H1 (cell line): ENCODE measurements around the gene NETO2. TPM values are rescaled to one million over a fixed set of nuclear protein-coding genes. Genes with fewer than 3 reads are reported as not detected.

ENCODE experiments used
- CTCF ChIA-PET: fragments of 300-600 bp; sonication (Branson Sonifier 250); formaldehyde crosslinking; loops from one replicate; lab custom pipeline; 2021; ENCODE audit not compliant: partially characterized antibody; lab: Charles Lee
- POLR2A ChIA-PET: fragments of 300-600 bp; sonication (Branson Sonifier 250); formaldehyde crosslinking; loops from one replicate; lab custom pipeline; 2021; ENCODE audit warnings: inconsistent platforms; ENCODE audit not compliant: partially characterized antibody; lab: Charles Lee
- DNase-seq, 2 experiments: peaks; one replicate each; pipeline versions ENCODE4 v3.0.0 to v3.0.0-alpha.2; 2010 to 2022; ENCODE audit warnings: low spot score in 2 of 2, low read depth in 1 of 2, mixed read lengths in 1 of 2
- FAIRE-seq: peaks from 2 replicates; lab custom pipeline; 2011; peaks lifted over from hg19 to GRCh38; lab: Jason Lieb, UNC
- H2AFZ ChIP-seq: 2 replicates; pipeline ENCODE4 v1.8.1; 2012; ENCODE audit warnings: low read length, inconsistent platforms
- H2AK5ac ChIP-seq: 2 replicates; pipeline ENCODE4 v1.6.1; 2013; ENCODE audit warnings: low read depth, low read length
- H2BK120ac ChIP-seq: replicated peaks from 2 replicates; pipeline ENCODE3; 2013; ENCODE audit warnings: low read depth, low read length, inconsistent platforms
- H2BK12ac ChIP-seq: 2 replicates; pipeline ENCODE4 v1.6.1; 2013; ENCODE audit warnings: low read depth, low read length
- H2BK15ac ChIP-seq: 2 replicates; pipeline ENCODE4 v1.6.1; 2013; ENCODE audit warnings: low read length
- H2BK20ac ChIP-seq: 2 replicates; pipeline ENCODE4 v1.6.1; 2013; ENCODE audit warnings: low read length
- H2BK5ac ChIP-seq: 2 replicates; pipeline ENCODE4 v1.6.1; 2013; ENCODE audit warnings: low read depth, low read length
- H3K14ac ChIP-seq: 2 replicates; pipeline ENCODE4 v1.6.1; 2013; ENCODE audit warnings: inconsistent platforms; ENCODE audit not compliant: insufficient read length
- H3K18ac ChIP-seq: 2 replicates; pipeline ENCODE4 v1.6.1; 2013; ENCODE audit warnings: low read length; ENCODE audit errors: extremely low read depth
- H3K23ac ChIP-seq: 2 replicates; pipeline ENCODE4 v1.6.1; 2013; ENCODE audit warnings: inconsistent platforms; ENCODE audit not compliant: insufficient read length
- H3K23me2 ChIP-seq: 2 replicates; pipeline ENCODE4 v1.6.1; 2013; ENCODE audit warnings: low read depth, low read length
- H3K27ac ChIP-seq: 2 replicates; pipeline ENCODE4 v1.6.1; 2011; ENCODE audit warnings: low read depth, low read length, inconsistent platforms
- H3K27me3 ChIP-seq, 4 experiments: replicated peaks in 1 of 4; 1 replicate in 1 of 4; 2 replicates in 3 of 4; pipeline versions ENCODE4 v1.6.1 to v1.8.1; 2011 to 2013; ENCODE audit warnings: low read length in 3 of 4, mild to moderate bottlenecking in 3 of 4, inconsistent platforms in 2 of 4, mixed read lengths in 2 of 4, moderate library complexity in 1 of 4; ENCODE audit not compliant: control insufficient read depth in 3 of 4, insufficient read depth in 3 of 4; ENCODE audit errors: extremely low read depth in 1 of 4
- H3K36me3 ChIP-seq, 4 experiments: 2 replicates each; pipeline versions ENCODE4 v1.6.1 to v1.8.1; 2011 to 2013; ENCODE audit warnings: mild to moderate bottlenecking in 4 of 4, low read length in 3 of 4, moderate library complexity in 2 of 4, control low read depth in 1 of 4, inconsistent platforms in 1 of 4; ENCODE audit not compliant: insufficient read depth in 4 of 4, control insufficient read depth in 2 of 4
- H3K4ac ChIP-seq: replicated peaks from 2 replicates; pipeline ENCODE3; 2013; ENCODE audit warnings: low read length, low read depth, mixed read lengths, inconsistent platforms; ENCODE audit not compliant: insufficient read length
- H3K4me1 ChIP-seq, 4 experiments: replicated peaks in 1 of 4; 1 replicate in 1 of 4; 2 replicates in 3 of 4; pipeline versions ENCODE4 v1.6.1 to v1.8.1; 2011 to 2013; ENCODE audit warnings: low read length in 3 of 4, inconsistent platforms in 2 of 4, mixed read lengths in 1 of 4; ENCODE audit not compliant: insufficient read depth in 4 of 4, control insufficient read depth in 3 of 4
- H3K4me2 ChIP-seq, 2 experiments: 2 replicates each; pipeline versions ENCODE4 v1.6.1 to v1.8.1; 2011 to 2013; ENCODE audit warnings: low read depth in 2 of 2, low read length in 2 of 2, control low read depth in 1 of 2, inconsistent platforms in 1 of 2, mild to moderate bottlenecking in 1 of 2; ENCODE audit not compliant: insufficient read depth in 1 of 2
- H3K4me3 ChIP-seq, 4 experiments: fragments of 200-600, 300-600 bp in 1 of 4; sonication (generic), shearing (Covaris generic), sonication (Bioruptor Twin) in 1 of 4; 2 replicates each; pipeline versions ENCODE4 v1.5.1 to v1.8.1; 2011 to 2016; ENCODE audit warnings: low read length in 4 of 4, low read depth in 3 of 4, control low read depth in 2 of 4, inconsistent platforms in 2 of 4, mild to moderate bottlenecking in 2 of 4, mixed read lengths in 1 of 4, moderate library complexity in 1 of 4; ENCODE audit not compliant: insufficient read depth in 2 of 4; ENCODE audit errors: extremely low read depth in 1 of 4
- H3K56ac ChIP-seq: replicated peaks from 2 replicates; pipeline ENCODE3; 2013; ENCODE audit warnings: low read depth, mild to moderate bottlenecking, mixed read lengths, low read length, inconsistent platforms; ENCODE audit not compliant: insufficient read length
- H3K79me1 ChIP-seq: 2 replicates; pipeline ENCODE4 v1.6.1; 2013; ENCODE audit warnings: low read depth, low read length, control low read depth
- H3K79me2 ChIP-seq, 2 experiments: 2 replicates each; pipeline versions ENCODE4 v1.6.1 to v1.8.1; 2012 to 2013; ENCODE audit warnings: low read length in 2 of 2, mild to moderate bottlenecking in 2 of 2, inconsistent platforms in 1 of 2; ENCODE audit not compliant: insufficient read depth in 2 of 2, control insufficient read depth in 1 of 2
- H3K9ac ChIP-seq, 4 experiments: replicated peaks in 1 of 4; 1 replicate in 1 of 4; 2 replicates in 3 of 4; pipeline versions ENCODE4 v1.6.1 to v1.8.1; 2011 to 2013; ENCODE audit warnings: low read depth in 3 of 4, low read length in 3 of 4, control low read depth in 2 of 4, mild to moderate bottlenecking in 2 of 4, moderate library complexity in 2 of 4, inconsistent platforms in 1 of 4; ENCODE audit errors: extremely low read depth in 1 of 4
- H3K9me3 ChIP-seq, 2 experiments: 2 replicates each; pipeline versions ENCODE4 v1.6.1 to v1.8.1; 2012 to 2013; ENCODE audit warnings: mild to moderate bottlenecking in 2 of 2, moderate library complexity in 2 of 2, control low read depth in 1 of 2, inconsistent platforms in 1 of 2, low read depth in 1 of 2, low read length in 1 of 2, mixed read lengths in 1 of 2; ENCODE audit not compliant: insufficient read depth in 2 of 2
- H4K20me1 ChIP-seq, 2 experiments: replicated peaks in 1 of 2; 2 replicates each; pipeline versions ENCODE3 to v1.8.1; 2011 to 2013; ENCODE audit warnings: inconsistent platforms in 2 of 2, low read length in 2 of 2, mild to moderate bottlenecking in 1 of 2; ENCODE audit not compliant: insufficient read depth in 2 of 2, control insufficient read depth in 1 of 2
- H4K5ac ChIP-seq: 2 replicates; pipeline ENCODE4 v1.6.1; 2013; ENCODE audit warnings: low read length, low read depth, mixed read lengths, inconsistent platforms; ENCODE audit not compliant: insufficient read length
- H4K8ac ChIP-seq: 2 replicates; pipeline ENCODE4 v1.8.0; 2013; ENCODE audit warnings: mild to moderate bottlenecking, moderate library complexity, low read length, inconsistent platforms; ENCODE audit not compliant: insufficient read depth; ENCODE audit errors: extremely low read depth
- H4K91ac ChIP-seq: replicated peaks from 2 replicates; pipeline ENCODE3; 2013; ENCODE audit warnings: low read length, mixed read lengths, inconsistent platforms; ENCODE audit not compliant: insufficient read length
- KDM1A ChIP-seq: fragments of 200-600, 300-600 bp; sonication (generic); IDR thresholded peaks from 2 replicates; pipeline ENCODE4 v1.7.1; 2016; ENCODE audit warnings: mild to moderate bottlenecking, low read length, borderline replicate concordance
- KDM4A ChIP-seq: IDR thresholded peaks from one replicate; pipeline ENCODE4 v1.7.1; 2012; ENCODE audit warnings: low read depth, mild to moderate bottlenecking, moderate library complexity, low read length, inconsistent platforms; ENCODE audit not compliant: severe bottlenecking
- PHF8 ChIP-seq: fragments of 200-600 bp; sonication (generic); conservative IDR thresholded peaks from 2 replicates; pipeline ENCODE4 v1.7.1; 2012; ENCODE audit warnings: low read depth, mild to moderate bottlenecking, inconsistent platforms, low read length, moderate library complexity
- RFX5 ChIP-seq: IDR thresholded peaks from 2 replicates; pipeline ENCODE4 v1.6.1; 2011; ENCODE audit warnings: low read depth, low read length, improper control_type of control experiment, borderline replicate concordance
- RNF2 ChIP-seq: fragments of 200-900, 300-1000 bp; sonication (generic); IDR thresholded peaks from 2 replicates; pipeline ENCODE4 v1.7.1; 2016; ENCODE audit warnings: borderline replicate concordance, low read depth, mild to moderate bottlenecking, antibody characterized with exemption, low read length; ENCODE audit not compliant: poor library complexity, severe bottlenecking; ENCODE audit errors: missing control alignments
- SIN3A ChIP-seq, 2 experiments: IDR thresholded peaks in 1 of 2; conservative IDR thresholded peaks in 1 of 2; 2 replicates each; pipeline ENCODE4 v1.6.1; 2011 to 2012; ENCODE audit warnings: low read length in 2 of 2, improper control_type of control experiment in 1 of 2, low read depth in 1 of 2, mild to moderate bottlenecking in 1 of 2
- SIX5 ChIP-seq: IDR thresholded peaks from 2 replicates; pipeline ENCODE4 v1.6.1; 2011; ENCODE audit warnings: mild to moderate bottlenecking, low read depth, low read length
- SP1 ChIP-seq: IDR thresholded peaks from 2 replicates; pipeline ENCODE4 v1.6.1; 2011; ENCODE audit warnings: low read depth, low read length
- SP4 ChIP-seq: IDR thresholded peaks from 2 replicates; pipeline ENCODE4 v1.6.1; 2012; ENCODE audit warnings: low read length, inconsistent platforms
- TAF1 ChIP-seq: IDR thresholded peaks from 2 replicates; pipeline ENCODE4 v1.6.1; 2011; ENCODE audit warnings: mild to moderate bottlenecking, low read depth, low read length
- WGBS, 2 experiments: shearing (Covaris generic) in 1 of 2; methylation state at CpG; one replicate each; pipeline versions ENCODE4 v1.1.6 to v1.1.7; 2013 to 2015; ENCODE audit warnings: low lambda C conversion rate in 2 of 2, mixed read lengths in 2 of 2, inconsistent platforms in 1 of 2, low coverage in 1 of 2, missing lambda C conversion rate in 1 of 2; ENCODE audit not compliant: insufficient replicate concordance in 2 of 2, insufficient coverage in 1 of 2, insufficient read length in 1 of 2; ENCODE audit errors: extremely low coverage in 1 of 2, missing lambda C conversion rate in 1 of 2; 5-methylcytosine and 5-hydroxymethylcytosine counted together
- polyA plus RNA-seq, 7 experiments: library from polyadenylated mRNA; depleted of rRNA in 3 of 7; stranded (reverse) in 5 of 7; unstranded in 2 of 7; fragments of >200 nt in 5 of 7; fragments of 200-250 nt in 2 of 7; gene quantifications; 1 replicate in 5 of 7; 2 replicates in 1 of 7; 4 replicates in 1 of 7; pipeline versions ENCODE4 v1.2.1 to v1.2.3, GENCODE V29; 2011 to 2013; ENCODE audit warnings: missing spikeins in 2 of 7, mixed read lengths in 2 of 7
- total RNA-seq: library from RNA; stranded (reverse); fragmentation: NEBNext Ultra II Directional; extraction: Animal tissue kit (Norgen Biotek cat#: 25700); gene quantifications from 2 replicates; pipeline ENCODE4 v1.2.1, GENCODE V29; 2021
- TF ChIP-seq, protein P1 (sequence below): IDR thresholded peaks from 2 replicates; pipeline ENCODE4 v1.6.1; 2012; ENCODE audit warnings: low read length, inconsistent platforms
- TF ChIP-seq, protein P2 (sequence below): IDR thresholded peaks from 2 replicates; pipeline ENCODE4 v1.6.1; 2011; ENCODE audit warnings: low read depth, mild to moderate bottlenecking, low read length; ENCODE audit not compliant: insufficient read depth

The NETO2 gene
- total and polyA plus RNA-seq, 2 of the 8 experiments (the other 6 are each of a cell fraction or from before 2014, with no cell fraction given), result 9.4 to 12.5 TPM

DNA sequence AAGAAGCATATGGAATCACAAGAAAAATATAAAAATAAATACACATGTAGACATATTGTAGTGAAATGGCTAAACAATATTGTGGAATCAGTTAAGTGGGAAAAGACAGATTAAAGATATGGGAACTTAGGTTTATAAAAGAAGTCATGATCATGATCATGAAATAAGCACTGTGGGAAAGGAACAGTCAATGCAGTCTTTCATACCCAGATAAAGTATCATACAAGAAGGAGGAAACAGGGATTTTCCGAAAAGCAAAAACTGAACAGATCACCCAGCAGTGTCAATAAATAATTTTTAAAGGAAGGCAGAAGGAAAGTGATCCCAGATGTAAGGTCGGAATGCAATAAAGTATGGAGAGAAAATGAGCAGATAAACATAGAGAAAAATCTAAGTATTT is 71.6 kb downstream of the NETO2 start:
- H3K14ac ChIP-seq, result no peak overlapping the region
- no peak overlapping the region for H3K27ac ChIP-seq
- no peaks in the 10 kb centered on the region for H3K79me1 ChIP-seq
- POLR2A ChIA-PET, result no interaction called here
- peaks cover 0 to 3% (median 0%) of the 10 kb centered on the region in 4 experiments; a peak in 2 of 7 replicates for H3K4me1 ChIP-seq
- no peaks in the 10 kb centered on the region for H3K27me3 ChIP-seq
- H2BK15ac ChIP-seq, result no peak overlapping the region
- 92% methylated on average over 2 of the region's 2 CpGs; no CpG with 5 or more reads in 1 of the 2 experiments for WGBS, 2 experiments
- no peak overlapping the region for H2AK5ac ChIP-seq
- DNase-seq (no peak), FAIRE-seq (no peak)
- no peak overlapping the region for H3K23ac ChIP-seq
- H2BK12ac ChIP-seq, result no peak overlapping the region
- H3K18ac ChIP-seq, result no peak overlapping the region
- CTCF ChIA-PET, result no interaction called here
- H3K79me2 ChIP-seq, result no peaks in the 10 kb centered on the region
- no peak overlapping the region for H4K8ac ChIP-seq
- H3K4me2 ChIP-seq, result no peak overlapping the region
- no peak overlapping the region for H2BK5ac ChIP-seq
- no peak overlapping the region for H4K91ac ChIP-seq
- H3K4me3 ChIP-seq, result no peak overlapping the region
- no peak overlapping the region for H2BK20ac ChIP-seq
- no peak overlapping the region for H2BK120ac ChIP-seq
- H3K23me2 ChIP-seq, result no peaks in the 10 kb centered on the region
- H3K56ac ChIP-seq, result no peak overlapping the region
- no peak overlapping the region for H4K5ac ChIP-seq
- no peaks in the 10 kb centered on the region for H3K36me3 ChIP-seq
- no peak overlapping the region for H3K4ac ChIP-seq
- H3K9ac ChIP-seq, result no peak overlapping the region
- no peaks in the 10 kb centered on the region for H3K9me3 ChIP-seq
- H2AFZ ChIP-seq, result no peak overlapping the region
- no peaks in the 10 kb centered on the region for H4K20me1 ChIP-seq
- TF ChIP-seq PHF8, result no peak
- TF ChIP-seq TAF1, result no peak
- no peak for TF ChIP-seq SP4
- TF ChIP-seq SIX5, result no peak
- TF ChIP-seq KDM1A, result no peak
- TF ChIP-seq SIN3A (conservative IDR thresholded peaks at IDR 0.05 in 1 of 2, IDR thresholded peaks at IDR 0.05 in 1 of 2; ENCODE audit: low read depth in 1 of 2, low read length in 2 of 2), result no peak
- TF ChIP-seq, protein P1, sequence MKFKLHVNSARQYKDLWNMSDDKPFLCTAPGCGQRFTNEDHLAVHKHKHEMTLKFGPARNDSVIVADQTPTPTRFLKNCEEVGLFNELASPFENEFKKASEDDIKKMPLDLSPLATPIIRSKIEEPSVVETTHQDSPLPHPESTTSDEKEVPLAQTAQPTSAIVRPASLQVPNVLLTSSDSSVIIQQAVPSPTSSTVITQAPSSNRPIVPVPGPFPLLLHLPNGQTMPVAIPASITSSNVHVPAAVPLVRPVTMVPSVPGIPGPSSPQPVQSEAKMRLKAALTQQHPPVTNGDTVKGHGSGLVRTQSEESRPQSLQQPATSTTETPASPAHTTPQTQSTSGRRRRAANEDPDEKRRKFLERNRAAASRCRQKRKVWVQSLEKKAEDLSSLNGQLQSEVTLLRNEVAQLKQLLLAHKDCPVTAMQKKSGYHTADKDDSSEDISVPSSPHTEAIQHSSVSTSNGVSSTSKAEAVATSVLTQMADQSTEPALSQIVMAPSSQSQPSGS, result no peak
- TF ChIP-seq SP1, result no peak
- TF ChIP-seq, protein P2, sequence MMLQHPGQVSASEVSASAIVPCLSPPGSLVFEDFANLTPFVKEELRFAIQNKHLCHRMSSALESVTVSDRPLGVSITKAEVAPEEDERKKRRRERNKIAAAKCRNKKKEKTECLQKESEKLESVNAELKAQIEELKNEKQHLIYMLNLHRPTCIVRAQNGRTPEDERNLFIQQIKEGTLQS, result no peak
- no peak for TF ChIP-seq RFX5
- TF ChIP-seq KDM4A, result no peak
- no peak for TF ChIP-seq RNF2
